Measurements from ENCODE around the gene VPS52.

Gene VPS52

GRCh38 chr6:33316603-33317418, 45.1 kb upstream of the VPS52 start:
- Histone ChIP-seq H2BK12ac (ENCODE audit: low read length in 2 of 2) (no peak overlapping the region), H3K27me3 (ENCODE audit: control insufficient read depth in 1 of 2, insufficient read depth in 1 of 2, low read length in 2 of 2) (no peaks in the 10 kb centered on the region), H3K4me3 (ENCODE audit: insufficient read depth in 1 of 2, low read depth in 1 of 2, low read length in 2 of 2) (peak overlapping the region; percentile 38 to 71), H3K36me3 (ENCODE audit: control insufficient read depth in 1 of 2, insufficient read depth in 2 of 2, low read depth in 1 of 2, low read length in 2 of 2) (peaks cover 38 to 44% of the 10 kb centered on the region in 2 experiments), H3K14ac (ENCODE audit: low read length in 2 of 2) (no peak overlapping the region), H2AFZ (ENCODE audit: low read depth, low read length) (no peak overlapping the region), H2AK5ac (ENCODE audit: low read length, severe bottlenecking) (no peak overlapping the region), H3K4me2 (ENCODE audit: low read length, poor library complexity, severe bottlenecking) (peak overlapping the region; percentile 59), H2BK120ac (ENCODE audit: low read depth, low read length) (no peak overlapping the region), H2BK15ac (ENCODE audit: low read depth, poor library complexity, severe bottlenecking) (no peak overlapping the region), H3K9me3 (ENCODE audit: control insufficient read depth, low read length) (no peaks in the 10 kb centered on the region), H3K4me1 (ENCODE audit: control insufficient read depth, insufficient read depth, low read depth, low read length) (peaks cover 50% of the 10 kb centered on the region), H4K8ac (ENCODE audit: low read length) (peak overlapping the region; percentile 19), H3K27ac (ENCODE audit: low read length, poor library complexity, severe bottlenecking) (no peak overlapping the region), H3K18ac (ENCODE audit: low read depth in 1 of 2, low read length in 2 of 2) (no peak overlapping the region), H3K23ac (ENCODE audit: low read length in 2 of 2) (no peak overlapping the region), H2BK5ac (ENCODE audit: low read depth, low read length, poor library complexity, severe bottlenecking) (no peak overlapping the region), H3K9ac (ENCODE audit: low read length) (peak overlapping the region; percentile 35), H3K79me1 (replicated peaks; ENCODE audit: low read length, poor library complexity, severe bottlenecking) (peaks cover 23% of the 10 kb centered on the region), H3K4ac (ENCODE audit: low read depth in 1 of 2, low read length in 2 of 2) (peak overlapping the region in 1 of 2 experiments; percentile 13), H4K91ac (ENCODE audit: low read length) (no peak overlapping the region)
- DNase-seq, result no peak
- WGBS, result 88% methylated on average over 17 of the region's 19 CpGs

GRCh38 chr6:33315793-33316602, 44.3 kb upstream of the VPS52 start:
- H3K18ac ChIP-seq (ENCODE audit: low read depth in 1 of 2, low read length in 2 of 2), result no peak overlapping the region
- H3K79me1 ChIP-seq (replicated peaks; ENCODE audit: low read length, poor library complexity, severe bottlenecking), result peaks cover 23% of the 10 kb centered on the region
- H3K27ac ChIP-seq (ENCODE audit: low read length, poor library complexity, severe bottlenecking), result no peak overlapping the region
- H3K27me3 ChIP-seq (ENCODE audit: control insufficient read depth in 1 of 2, insufficient read depth in 1 of 2, low read length in 2 of 2), result no peaks in the 10 kb centered on the region
- peaks cover 39 to 44% of the 10 kb centered on the region in 2 experiments for H3K36me3 ChIP-seq (ENCODE audit: control insufficient read depth in 1 of 2, insufficient read depth in 2 of 2, low read depth in 1 of 2, low read length in 2 of 2)
- no peak for DNase-seq
- H4K8ac ChIP-seq (ENCODE audit: low read length), result peak overlapping the region; percentile 19
- no peak overlapping the region for H4K91ac ChIP-seq (ENCODE audit: low read length)
- no peak overlapping the region for H3K23ac ChIP-seq (ENCODE audit: low read length in 2 of 2)
- H3K9me3 ChIP-seq (ENCODE audit: control insufficient read depth, low read length), result no peaks in the 10 kb centered on the region
- H2BK12ac ChIP-seq (ENCODE audit: low read length in 2 of 2), result no peak overlapping the region
- no peak overlapping the region for H3K4me3 ChIP-seq (ENCODE audit: insufficient read depth in 1 of 2, low read depth in 1 of 2, low read length in 2 of 2)
- peaks cover 42% of the 10 kb centered on the region for H3K4me1 ChIP-seq (ENCODE audit: control insufficient read depth, insufficient read depth, low read depth, low read length)
- 95% methylated on average over 13 of the region's 17 CpGs for WGBS
- H2BK120ac ChIP-seq (ENCODE audit: low read depth, low read length), result no peak overlapping the region
- no peak overlapping the region for H3K4me2 ChIP-seq (ENCODE audit: low read length, poor library complexity, severe bottlenecking)
- H2AFZ ChIP-seq (ENCODE audit: low read depth, low read length), result no peak overlapping the region
- H2BK5ac ChIP-seq (ENCODE audit: low read depth, low read length, poor library complexity, severe bottlenecking), result no peak overlapping the region
- H3K4ac ChIP-seq (ENCODE audit: low read depth in 1 of 2, low read length in 2 of 2), result no peak overlapping the region
- H2AK5ac ChIP-seq (ENCODE audit: low read length, severe bottlenecking), result no peak overlapping the region
- H3K14ac ChIP-seq (ENCODE audit: low read length in 2 of 2), result no peak overlapping the region
- H3K9ac ChIP-seq (ENCODE audit: low read length), result no peak overlapping the region
- H2BK15ac ChIP-seq (ENCODE audit: low read depth, poor library complexity, severe bottlenecking), result no peak overlapping the region

- peak overlapping the region in 1 of 2 experiments; percentile 8 for H3K4ac ChIP-seq (ENCODE audit: low read depth in 1 of 2, low read length in 2 of 2)
- peak overlapping the region; percentile 7 for H2AK5ac ChIP-seq (ENCODE audit: low read length, severe bottlenecking)
- no peak for DNase-seq
- H3K23ac ChIP-seq (ENCODE audit: low read length in 2 of 2), result peak overlapping the region in 1 of 2 experiments; percentile 16
- peak overlapping the region; percentile 26 for H3K4me2 ChIP-seq (ENCODE audit: low read length, poor library complexity, severe bottlenecking)
- H3K9ac ChIP-seq (ENCODE audit: low read length), result peak overlapping the region; percentile 100
- H2BK120ac ChIP-seq (ENCODE audit: low read depth, low read length), result peak overlapping the region; percentile 50
- H3K79me1 ChIP-seq (replicated peaks; ENCODE audit: low read length, poor library complexity, severe bottlenecking), result peaks cover 23% of the 10 kb centered on the region
- peak overlapping the region; percentile 56 for H2BK15ac ChIP-seq (ENCODE audit: low read depth, poor library complexity, severe bottlenecking)
- no peak overlapping the region for H3K27ac ChIP-seq (ENCODE audit: low read length, poor library complexity, severe bottlenecking)
- H3K36me3 ChIP-seq (ENCODE audit: control insufficient read depth in 1 of 2, insufficient read depth in 2 of 2, low read depth in 1 of 2, low read length in 2 of 2), result peaks cover 38 to 39% of the 10 kb centered on the region in 2 experiments
- no peak overlapping the region for H3K14ac ChIP-seq (ENCODE audit: low read length in 2 of 2)
- H3K18ac ChIP-seq (ENCODE audit: low read depth in 1 of 2, low read length in 2 of 2), result peak overlapping the region in 1 of 2 experiments; percentile 42
- H3K27me3 ChIP-seq (ENCODE audit: control insufficient read depth in 1 of 2, insufficient read depth in 1 of 2, low read length in 2 of 2), result no peaks in the 10 kb centered on the region
- peak overlapping the region; percentile 56 for H4K8ac ChIP-seq (ENCODE audit: low read length)
- H3K9me3 ChIP-seq (ENCODE audit: control insufficient read depth, low read length), result no peaks in the 10 kb centered on the region
- H2BK12ac ChIP-seq (ENCODE audit: low read length in 2 of 2), result peak overlapping the region in 1 of 2 experiments; percentile 8
- H2BK5ac ChIP-seq (ENCODE audit: low read depth, low read length, poor library complexity, severe bottlenecking), result no peak overlapping the region
- peaks cover 33% of the 10 kb centered on the region for H3K4me1 ChIP-seq (ENCODE audit: control insufficient read depth, insufficient read depth, low read depth, low read length)
- peak overlapping the region in 1 of 2 experiments; percentile 100 for H3K4me3 ChIP-seq (ENCODE audit: insufficient read depth in 1 of 2, low read depth in 1 of 2, low read length in 2 of 2)
- H4K91ac ChIP-seq (ENCODE audit: low read length), result peak overlapping the region; percentile 87
- WGBS, result 61% methylated on average over 47 of the region's 47 CpGs
- H2AFZ ChIP-seq (ENCODE audit: low read depth, low read length), result no peak overlapping the region
Measured at GRCh38 chr6:33314943-33315792, 43.5 kb upstream of the VPS52 start.
